GM12864 (cell line): ENCODE measurements around the gene DUS2.

Experiments used
- DNase-seq: peaks from one replicate; pipeline ENCODE4 v3.0.0-alpha.2; 2011; ENCODE audit warnings: low read depth
- H3K4me3 ChIP-seq: 2 replicates; pipeline ENCODE4 v1.5.1; 2011; ENCODE audit warnings: mild to moderate bottlenecking, low read depth, low read length, control low read depth
- TF ChIP-seq, protein P1 (sequence below): IDR thresholded peaks from 2 replicates; pipeline ENCODE4 v1.5.1; 2011; ENCODE audit warnings: low read depth, mild to moderate bottlenecking, moderate library complexity, low read length, control low read depth, inconsistent platforms; ENCODE audit errors: missing control alignments

Gene DUS2

DNA sequence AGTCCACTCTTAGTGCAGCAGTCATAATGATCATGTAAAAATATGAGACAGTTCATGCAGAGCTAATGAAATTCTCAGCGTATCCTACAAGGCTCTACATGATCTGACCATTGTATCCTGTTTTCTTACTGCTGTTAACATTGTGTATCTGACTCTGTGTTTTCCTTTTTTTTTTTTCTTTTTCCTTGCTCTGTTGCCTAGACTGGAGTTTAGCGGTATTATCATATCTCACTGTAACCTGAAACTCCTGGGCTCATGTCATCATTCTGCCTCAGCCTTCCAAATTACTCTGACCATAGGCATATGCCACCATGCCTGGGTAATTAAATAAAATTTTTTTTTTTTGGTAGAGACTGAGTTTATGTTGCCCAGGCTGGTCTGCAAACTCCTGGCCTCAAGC is 12.1 kb downstream of the DUS2 start:
- no peak overlapping the region for H3K4me3 ChIP-seq
- no peak for DNase-seq
- TF ChIP-seq, protein P1, sequence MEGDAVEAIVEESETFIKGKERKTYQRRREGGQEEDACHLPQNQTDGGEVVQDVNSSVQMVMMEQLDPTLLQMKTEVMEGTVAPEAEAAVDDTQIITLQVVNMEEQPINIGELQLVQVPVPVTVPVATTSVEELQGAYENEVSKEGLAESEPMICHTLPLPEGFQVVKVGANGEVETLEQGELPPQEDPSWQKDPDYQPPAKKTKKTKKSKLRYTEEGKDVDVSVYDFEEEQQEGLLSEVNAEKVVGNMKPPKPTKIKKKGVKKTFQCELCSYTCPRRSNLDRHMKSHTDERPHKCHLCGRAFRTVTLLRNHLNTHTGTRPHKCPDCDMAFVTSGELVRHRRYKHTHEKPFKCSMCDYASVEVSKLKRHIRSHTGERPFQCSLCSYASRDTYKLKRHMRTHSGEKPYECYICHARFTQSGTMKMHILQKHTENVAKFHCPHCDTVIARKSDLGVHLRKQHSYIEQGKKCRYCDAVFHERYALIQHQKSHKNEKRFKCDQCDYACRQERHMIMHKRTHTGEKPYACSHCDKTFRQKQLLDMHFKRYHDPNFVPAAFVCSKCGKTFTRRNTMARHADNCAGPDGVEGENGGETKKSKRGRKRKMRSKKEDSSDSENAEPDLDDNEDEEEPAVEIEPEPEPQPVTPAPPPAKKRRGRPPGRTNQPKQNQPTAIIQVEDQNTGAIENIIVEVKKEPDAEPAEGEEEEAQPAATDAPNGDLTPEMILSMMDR: no peak

DNA sequence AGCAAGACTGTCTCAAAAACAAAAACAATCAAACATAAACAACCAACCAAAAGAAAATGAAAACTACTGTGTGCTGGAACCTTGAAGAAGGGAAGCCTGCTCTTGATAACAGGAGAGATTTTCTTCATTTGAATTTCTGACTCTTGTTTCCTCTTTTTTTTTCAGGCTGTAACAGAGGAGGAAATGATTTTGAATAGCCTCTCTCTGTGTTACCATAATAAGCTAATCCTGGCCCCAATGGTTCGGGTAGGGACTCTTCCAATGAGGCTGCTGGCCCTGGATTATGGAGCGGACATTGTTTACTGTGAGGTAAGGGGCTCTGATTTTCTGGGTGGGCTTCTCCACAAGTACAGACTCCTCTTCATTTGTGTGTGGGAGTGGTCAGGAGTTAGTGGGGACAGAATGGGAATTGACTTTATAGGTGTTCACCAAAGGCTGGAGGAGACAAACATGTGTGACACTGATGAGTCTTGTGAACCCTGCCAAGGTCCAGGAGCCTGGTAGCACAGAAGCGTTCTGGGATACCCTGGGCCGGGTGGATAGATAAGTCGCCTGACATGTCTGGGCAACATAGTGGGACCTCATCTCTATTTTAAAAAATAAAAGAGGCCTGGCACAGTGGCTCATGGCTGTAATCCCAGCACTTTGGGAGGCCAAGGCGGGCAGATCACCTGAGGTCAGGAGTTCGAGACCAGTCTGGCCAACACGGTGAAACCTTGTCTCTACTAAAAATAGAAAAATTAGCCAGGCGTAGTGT is 14.9 kb downstream of the DUS2 start:
- peak overlapping the region; percentile 59 for H3K4me3 ChIP-seq
- no peak for DNase-seq

DNA sequence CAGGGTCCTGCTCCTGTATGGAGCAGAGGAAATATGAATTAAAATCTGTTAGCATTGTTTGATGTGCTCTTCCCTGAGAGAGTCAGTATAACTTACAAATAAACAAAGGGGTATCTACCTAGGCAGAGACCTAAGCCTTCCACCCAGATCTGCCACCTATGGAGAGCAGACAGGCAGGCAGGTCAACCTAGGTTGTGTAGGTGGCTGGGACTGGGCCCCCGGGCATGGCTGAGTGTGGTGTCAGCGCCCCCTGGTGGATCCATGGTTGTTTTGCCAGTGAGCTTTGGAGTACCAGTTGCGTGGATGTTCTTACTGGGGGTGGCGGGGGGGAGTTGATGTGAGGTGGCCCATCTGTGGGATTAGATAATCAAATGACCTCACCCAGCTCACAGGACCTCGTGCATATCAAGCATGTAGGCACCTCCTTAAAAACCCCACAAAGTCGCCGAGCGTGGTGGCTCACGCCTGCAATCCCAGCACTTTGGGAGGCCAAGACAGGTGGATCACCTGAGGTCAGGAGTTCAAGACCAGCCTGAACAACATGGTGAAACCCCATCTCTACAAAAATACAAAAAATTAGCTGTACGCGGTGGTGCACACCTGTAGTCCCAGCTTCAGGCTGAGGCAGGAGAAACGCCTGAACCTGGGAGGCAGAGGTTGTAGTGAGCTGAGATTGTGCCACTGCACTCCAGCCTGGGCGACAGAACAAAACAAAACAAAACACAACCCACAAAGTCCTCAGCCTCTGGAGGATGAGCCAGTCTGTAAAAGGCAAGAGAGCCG is 17.6 kb downstream of the DUS2 start:
- H3K4me3 ChIP-seq: no peak overlapping the region
- TF ChIP-seq, protein P1: peak; percentile 87
- peak; percentile 62 for DNase-seq

More for the DNA sequence above, 14.9 kb downstream of the DUS2 start:
- TF ChIP-seq, protein P1: no peak

DNA sequence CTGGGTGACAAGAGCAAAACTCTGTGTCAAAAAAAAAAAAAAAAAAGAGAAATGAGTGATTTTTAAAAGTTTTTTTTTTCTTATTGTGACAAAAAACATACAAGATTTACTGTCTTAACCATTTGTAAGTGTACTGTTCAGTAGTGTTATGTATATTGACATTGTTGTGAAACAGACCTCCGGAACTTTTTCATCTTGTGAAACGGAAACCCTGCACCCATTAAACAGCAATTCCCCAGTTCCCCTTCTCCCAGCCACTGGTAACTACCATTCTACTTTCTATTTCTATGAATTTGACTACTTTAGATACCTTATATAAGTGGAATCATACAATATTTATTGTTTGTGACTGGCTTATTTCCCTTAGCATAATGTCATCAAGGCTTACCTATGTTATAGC is 18.7 kb downstream of the DUS2 start:
- no peak overlapping the region for H3K4me3 ChIP-seq
- TF ChIP-seq, protein P1: no peak
- no peak for DNase-seq

DNA sequence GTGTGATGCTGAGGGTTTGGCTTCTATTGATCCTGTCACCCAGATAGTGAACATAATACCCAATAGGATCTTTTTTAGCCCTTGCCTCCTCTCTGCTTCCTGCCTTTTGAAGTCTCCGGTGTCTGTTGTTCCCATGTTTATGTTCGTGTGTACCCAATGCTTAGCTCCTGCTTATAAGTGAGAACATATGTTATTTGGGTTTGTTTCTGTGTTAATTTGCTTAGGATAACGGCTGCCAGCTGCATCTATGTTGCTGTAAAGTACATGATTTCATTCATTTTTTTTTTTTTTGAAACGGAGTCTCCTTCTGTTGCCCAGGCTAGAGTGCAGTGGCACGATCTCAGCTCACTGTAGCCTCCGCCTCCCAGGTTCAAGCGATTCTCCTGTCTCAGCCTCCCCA is 23.0 kb downstream of the DUS2 start:
- no peak overlapping the region for H3K4me3 ChIP-seq
- DNase-seq: no peak
- TF ChIP-seq, protein P1: no peak

DNA sequence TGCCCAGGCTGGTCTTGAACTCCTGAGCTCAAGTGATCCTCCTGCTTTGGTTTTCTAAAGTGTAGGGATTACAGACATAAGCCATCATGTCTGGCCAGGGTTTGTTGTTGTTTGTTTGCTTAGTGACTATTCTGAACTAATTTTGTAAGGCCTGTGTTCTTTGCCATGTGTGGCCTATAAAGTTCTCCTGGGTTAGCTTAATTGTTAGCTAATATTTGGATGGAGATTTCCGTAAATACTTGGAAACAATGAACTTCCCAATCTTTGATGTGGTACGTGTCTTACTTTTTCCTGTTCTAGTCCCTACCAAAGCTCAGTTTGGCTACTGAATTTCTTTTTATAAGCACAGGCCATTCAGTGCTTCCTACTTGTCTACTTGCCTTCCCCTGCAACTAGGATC is 24.9 kb downstream of the DUS2 start:
- H3K4me3 ChIP-seq: no peak overlapping the region
- no peak for DNase-seq
- TF ChIP-seq, protein P1: no peak
